HG03342 (cell line): Measurements from ENCODE around the gene GBF1.

ENCODE experiments used
- ATAC-seq: cut with Tn5 transposase; IDR thresholded peaks from one replicate; pipeline ENCODE4 v1.9.1; 2021; ENCODE audit warnings: mild to moderate bottlenecking, moderate library complexity; ENCODE audit not compliant: unreplicated experiment

The GBF1 gene

GRCh38 chr10:102418622-102419268 lies 173.4 kb downstream of the GBF1 start, which contains the start of gene PSD:
Gene PSD, minus strand, starts transcription at chr10:102418785. Its CDS starts 1,747 bp downstream, at chr10:102417038.
- no peak for ATAC-seq

GRCh38 chr10:102419269-102420180 lies 174.2 kb downstream of the GBF1 start:
- ATAC-seq, result no peak

- ATAC-seq, result no peak
These were observed 174.9 kb downstream of the GBF1 start for GRCh38 chr10:102420181-102420713.

- ATAC-seq, result peak; percentile 62
These were observed 175.6 kb downstream of the GBF1 start, which contains the start of gene FBXL15 for GRCh38 chr10:102420714-102421506. Gene FBXL15, plus strand, starts transcription at chr10:102420836. Its CDS starts 294 bp downstream, at chr10:102421130.

GRCh38 chr10:102421507-102421756 lies 176.1 kb downstream of the GBF1 start:
- ATAC-seq, result no peak

GRCh38 chr10:102421757-102422512 lies 176.6 kb downstream of the GBF1 start:
- peak; percentile 4 for ATAC-seq

GRCh38 chr10:102422545-102423129 lies 177.3 kb downstream of the GBF1 start:
- ATAC-seq, result no peak

GRCh38 chr10:102423372-102423968 lies 178.1 kb downstream of the GBF1 start:
- no peak for ATAC-seq

- no peak for ATAC-seq
These were observed 178.8 kb downstream of the GBF1 start for GRCh38 chr10:102424145-102424544.

GRCh38 chr10:102424916-102425315 lies 179.6 kb downstream of the GBF1 start:
- no peak for ATAC-seq

- no peak for ATAC-seq
These were observed 180.1 kb downstream of the GBF1 start for GRCh38 chr10:102425444-102425843.

- no peak for ATAC-seq
These were observed 181.5 kb downstream of the GBF1 start for GRCh38 chr10:102426803-102427287.

GRCh38 chr10:102429468-102429867 lies 184.1 kb downstream of the GBF1 start:
- ATAC-seq, result no peak

GRCh38 chr10:102431452-102432124 lies 186.3 kb downstream of the GBF1 start:
- ATAC-seq, result no peak
